Measurements from ENCODE around the gene SF3A2. TPM values are rescaled to one million over a fixed set of nuclear protein-coding genes. Genes with fewer than 3 reads are reported as not detected.

Gene SF3A2
- total RNA-seq, 4 donors from 2014 or later: 13.2 to 31.1 (median 24.5) TPM

DNA sequence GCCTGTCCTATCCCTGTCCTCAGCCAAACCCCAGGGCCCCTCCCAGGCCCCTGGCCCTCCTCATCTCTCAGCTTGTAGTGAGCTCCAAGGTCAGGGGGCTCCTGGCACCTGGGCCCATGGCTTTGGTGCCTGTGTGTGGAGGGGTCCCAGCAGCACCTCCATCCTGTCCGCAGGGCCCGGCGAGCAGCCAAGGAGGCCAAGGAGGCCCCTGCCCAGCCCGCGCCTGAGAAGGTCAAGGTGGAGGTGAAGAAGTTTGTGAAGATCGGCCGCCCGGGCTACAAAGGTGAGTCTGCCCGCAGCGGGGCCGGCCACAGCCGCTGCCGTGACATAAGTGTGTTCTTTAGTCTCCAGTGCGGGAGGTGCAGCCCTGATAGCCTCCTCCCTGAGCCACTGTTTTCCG is 8.6 kb downstream of the SF3A2 start:
- TF ChIP-seq, protein P1, sequence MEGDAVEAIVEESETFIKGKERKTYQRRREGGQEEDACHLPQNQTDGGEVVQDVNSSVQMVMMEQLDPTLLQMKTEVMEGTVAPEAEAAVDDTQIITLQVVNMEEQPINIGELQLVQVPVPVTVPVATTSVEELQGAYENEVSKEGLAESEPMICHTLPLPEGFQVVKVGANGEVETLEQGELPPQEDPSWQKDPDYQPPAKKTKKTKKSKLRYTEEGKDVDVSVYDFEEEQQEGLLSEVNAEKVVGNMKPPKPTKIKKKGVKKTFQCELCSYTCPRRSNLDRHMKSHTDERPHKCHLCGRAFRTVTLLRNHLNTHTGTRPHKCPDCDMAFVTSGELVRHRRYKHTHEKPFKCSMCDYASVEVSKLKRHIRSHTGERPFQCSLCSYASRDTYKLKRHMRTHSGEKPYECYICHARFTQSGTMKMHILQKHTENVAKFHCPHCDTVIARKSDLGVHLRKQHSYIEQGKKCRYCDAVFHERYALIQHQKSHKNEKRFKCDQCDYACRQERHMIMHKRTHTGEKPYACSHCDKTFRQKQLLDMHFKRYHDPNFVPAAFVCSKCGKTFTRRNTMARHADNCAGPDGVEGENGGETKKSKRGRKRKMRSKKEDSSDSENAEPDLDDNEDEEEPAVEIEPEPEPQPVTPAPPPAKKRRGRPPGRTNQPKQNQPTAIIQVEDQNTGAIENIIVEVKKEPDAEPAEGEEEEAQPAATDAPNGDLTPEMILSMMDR (IDR thresholded peaks at IDR 0.05): no peak
- ATAC-seq (ENCODE audit: low FRiP score) (no peak), DNase-seq (ENCODE audit: low spot score) (no peak)

GRCh38 chr19:2246014-2246620 is 9.5 kb downstream of the SF3A2 start:
- DNase-seq (ENCODE audit: low spot score): no peak
- TF ChIP-seq, protein P1 (IDR thresholded peaks at IDR 0.05): no peak
- ATAC-seq (ENCODE audit: low FRiP score): no peak

- no peak for ATAC-seq (ENCODE audit: low FRiP score)
- DNase-seq (ENCODE audit: low spot score): no peak
- TF ChIP-seq, protein P1 (IDR thresholded peaks at IDR 0.05): no peak
These were observed 10.3 kb downstream of the SF3A2 start for GRCh38 chr19:2246801-2247361.

DNA sequence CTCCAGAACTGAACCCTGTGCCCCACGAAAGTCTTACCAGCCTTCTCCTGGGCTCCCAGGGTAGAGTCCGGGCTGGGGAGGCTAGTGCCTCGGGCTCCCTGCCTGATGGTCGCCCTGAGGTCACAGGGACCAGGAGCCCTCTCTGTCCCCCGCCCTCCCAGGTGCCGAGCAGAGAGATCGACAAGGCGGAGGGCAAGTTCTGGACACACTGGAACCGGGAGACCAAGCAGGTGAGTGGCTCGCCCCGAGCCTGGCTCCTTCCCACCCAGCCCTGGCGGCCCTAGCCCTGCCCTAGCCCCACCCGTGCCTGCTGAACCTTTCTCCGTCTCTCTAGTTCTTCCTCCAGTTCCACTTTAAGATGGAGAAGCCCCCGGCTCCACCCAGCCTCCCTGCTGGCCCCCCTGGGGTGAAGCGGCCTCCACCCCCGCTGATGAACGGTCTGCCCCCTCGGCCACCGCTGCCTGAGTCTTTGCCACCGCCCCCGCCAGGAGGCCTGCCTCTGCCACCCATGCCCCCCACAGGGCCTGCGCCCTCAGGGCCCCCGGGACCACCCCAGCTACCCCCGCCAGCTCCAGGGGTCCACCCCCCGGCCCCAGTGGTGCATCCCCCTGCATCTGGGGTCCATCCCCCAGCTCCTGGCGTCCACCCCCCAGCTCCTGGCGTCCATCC is 10.9 kb downstream of the SF3A2 start:
- ATAC-seq (ENCODE audit: low FRiP score) (no peak), DNase-seq (ENCODE audit: low spot score) (no peak)
- TF ChIP-seq, protein P1 (IDR thresholded peaks at IDR 0.05): no peak

DNA sequence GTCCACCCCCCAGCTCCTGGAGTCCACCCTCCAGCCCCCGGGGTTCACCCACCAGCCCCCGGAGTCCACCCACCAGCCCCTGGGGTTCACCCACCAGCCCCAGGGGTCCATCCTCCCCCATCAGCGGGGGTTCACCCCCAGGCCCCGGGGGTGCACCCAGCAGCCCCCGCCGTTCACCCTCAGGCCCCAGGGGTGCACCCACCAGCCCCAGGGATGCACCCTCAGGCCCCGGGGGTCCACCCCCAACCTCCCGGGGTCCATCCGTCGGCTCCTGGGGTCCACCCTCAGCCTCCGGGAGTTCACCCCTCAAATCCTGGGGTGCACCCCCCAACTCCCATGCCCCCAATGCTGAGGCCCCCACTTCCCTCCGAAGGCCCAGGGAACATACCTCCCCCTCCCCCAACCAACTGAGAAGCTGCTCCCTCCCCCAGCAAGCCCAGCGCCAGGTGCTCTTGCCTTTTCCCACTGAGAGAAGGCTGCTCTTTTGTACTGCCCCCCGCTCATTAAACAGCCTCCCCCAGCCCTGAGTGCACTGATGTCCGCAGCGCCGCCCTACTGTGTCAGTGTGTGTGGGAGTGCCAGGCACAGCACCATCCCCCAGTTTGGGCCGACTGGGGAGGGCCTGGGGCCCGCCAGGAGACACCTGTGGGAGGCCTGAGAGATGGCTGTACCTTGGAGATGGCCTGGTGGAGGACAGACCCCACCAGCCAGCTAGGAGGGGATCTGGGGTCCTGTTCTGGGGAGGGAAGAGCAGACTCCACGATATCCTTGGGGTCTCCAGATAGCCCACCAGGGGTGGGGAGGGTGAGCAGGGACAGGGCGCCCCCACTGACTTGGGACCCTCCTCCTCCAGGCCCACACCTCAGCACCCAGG is 11.7 kb downstream of the SF3A2 start:
- DNase-seq (ENCODE audit: low spot score) (no peak), ATAC-seq (ENCODE audit: low FRiP score) (no peak)
- TF ChIP-seq, protein P1 (IDR thresholded peaks at IDR 0.05): no peak

- DNase-seq (ENCODE audit: low spot score) (no peak), ATAC-seq (ENCODE audit: low FRiP score) (no peak)
- TF ChIP-seq, protein P1 (IDR thresholded peaks at IDR 0.05): no peak
These were observed 12.6 kb downstream of the SF3A2 start, which contains the start of gene AMH for GRCh38 chr19:2249010-2249866. TSS of gene AMH (plus strand) at chr19:2249323. CDS start at chr19:2249333, 10 bp downstream.
